Measurements from ENCODE around the gene SLC39A12.
"Not testable (repeated sequence)": the region's sequence is repeated elsewhere in the genome, so short reads cannot be mapped to it uniquely, and the experiment has no call there.

SLC39A12 gene

GRCh38 chr10:17950726-17951125 lies 992 bp upstream of the SLC39A12 start:
- H3K4me1 Mint-ChIP-seq = no peaks in the 10 kb centered on the region
- ATAC-seq = no peak
- H3K27me3 Mint-ChIP-seq = no peaks in the 10 kb centered on the region
- H3K4me3 Mint-ChIP-seq = no peak overlapping the region
- no peak overlapping the region for H3K27ac Mint-ChIP-seq
- no peaks in the 10 kb centered on the region for H3K36me3 Mint-ChIP-seq
- no peaks in the 10 kb centered on the region for H3K9me3 Mint-ChIP-seq

DNA sequence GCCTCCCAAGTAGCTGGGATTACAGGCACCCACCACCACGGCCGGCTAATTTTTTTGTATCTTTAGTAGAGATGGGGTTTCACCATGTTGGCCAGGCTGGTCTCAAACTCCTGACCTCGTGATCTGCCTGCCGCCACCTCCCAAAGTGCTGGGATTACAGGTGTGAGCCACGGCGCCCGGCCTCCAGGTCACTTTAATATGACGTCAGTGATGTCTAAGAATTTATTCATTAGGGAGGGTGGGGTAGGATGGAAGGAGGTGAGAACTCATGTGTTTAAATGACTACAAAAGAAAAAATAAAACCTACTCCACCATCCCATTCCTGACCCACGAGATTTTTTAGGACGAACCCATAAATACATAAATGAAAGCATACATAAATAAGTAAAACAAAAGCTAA lies 2.7 kb downstream of the SLC39A12 start:
- not testable (repeated sequence) for H3K36me3 Mint-ChIP-seq, H3K27ac Mint-ChIP-seq, H3K9me3 Mint-ChIP-seq, H3K27me3 Mint-ChIP-seq, H3K4me3 Mint-ChIP-seq, ATAC-seq, H3K4me1 Mint-ChIP-seq

GRCh38 chr10:17954861-17955260 lies 3.1 kb downstream of the SLC39A12 start:
- no peaks in the 10 kb centered on the region for H3K27me3 Mint-ChIP-seq
- H3K9me3 Mint-ChIP-seq = peaks cover 3% of the 10 kb centered on the region
- no peaks in the 10 kb centered on the region for H3K4me1 Mint-ChIP-seq
- no peaks in the 10 kb centered on the region for H3K36me3 Mint-ChIP-seq
- ATAC-seq = no peak
- H3K27ac Mint-ChIP-seq = no peak overlapping the region
- H3K4me3 Mint-ChIP-seq = no peak overlapping the region

GRCh38 chr10:17958049-17958448 lies 6.3 kb downstream of the SLC39A12 start:
- H3K27ac Mint-ChIP-seq = no peak overlapping the region
- H3K4me1 Mint-ChIP-seq = peaks cover 5% of the 10 kb centered on the region
- no peaks in the 10 kb centered on the region for H3K36me3 Mint-ChIP-seq
- H3K4me3 Mint-ChIP-seq = no peak overlapping the region
- peaks cover 6% of the 10 kb centered on the region for H3K9me3 Mint-ChIP-seq
- no peaks in the 10 kb centered on the region for H3K27me3 Mint-ChIP-seq
- ATAC-seq = no peak

DNA sequence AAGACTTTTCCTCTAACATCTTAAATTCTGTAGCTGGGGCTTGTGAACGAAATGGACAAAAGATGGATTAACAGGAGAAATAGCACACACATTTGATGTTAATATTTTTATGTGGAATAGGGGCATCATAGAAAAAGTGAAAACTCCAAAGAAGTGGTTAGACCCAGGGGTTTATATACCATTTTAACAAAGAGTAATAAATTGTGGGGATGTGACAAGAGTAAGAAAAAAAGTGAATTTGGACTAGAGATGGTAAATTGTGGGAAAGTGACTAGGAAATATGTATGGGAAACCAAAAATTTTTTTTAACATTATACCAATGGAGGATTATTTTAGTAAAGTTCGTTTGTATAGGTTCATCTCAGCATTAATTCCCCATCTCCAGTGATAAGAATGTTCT lies 8.2 kb downstream of the SLC39A12 start:
- no peak overlapping the region for H3K27ac Mint-ChIP-seq
- no peak overlapping the region for H3K4me3 Mint-ChIP-seq

DNA sequence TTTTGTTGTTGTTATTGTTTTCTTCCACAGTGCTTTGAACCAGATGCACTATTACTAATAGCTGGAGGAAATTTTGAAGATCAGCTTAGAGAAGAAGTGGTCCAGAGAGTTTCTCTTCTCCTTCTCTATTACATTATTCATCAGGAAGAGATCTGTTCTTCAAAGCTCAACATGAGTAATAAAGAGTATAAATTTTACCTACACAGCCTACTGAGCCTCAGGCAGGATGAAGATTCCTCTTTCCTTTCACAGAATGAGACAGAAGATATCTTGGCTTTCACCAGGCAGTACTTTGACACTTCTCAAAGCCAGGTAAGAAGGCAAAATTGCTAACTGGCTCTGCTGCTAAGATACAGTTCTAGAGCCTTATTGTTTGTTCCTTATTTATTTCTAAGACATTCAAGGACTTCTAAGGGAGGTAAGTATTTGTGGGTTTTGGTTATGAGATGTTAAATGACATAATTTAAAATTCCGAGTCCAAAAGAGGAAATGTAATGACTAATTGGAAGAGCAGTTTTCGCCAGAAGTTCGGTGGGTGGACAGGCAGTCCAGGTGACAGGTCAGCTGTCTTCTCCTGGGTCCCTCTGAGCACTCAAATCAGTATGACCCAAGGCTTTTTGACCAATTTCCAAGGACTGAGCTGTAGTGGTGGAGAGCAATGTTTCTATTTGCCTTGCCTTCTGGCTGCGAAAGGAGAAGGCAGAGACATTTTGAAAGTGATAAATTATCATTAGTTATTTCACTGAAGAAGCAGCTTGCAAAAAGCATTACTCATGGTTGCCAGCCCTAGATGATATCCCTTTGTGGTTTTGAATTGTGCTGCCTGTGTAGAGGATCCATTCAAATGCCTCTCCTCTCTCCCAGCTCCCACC lies 10.1 kb downstream of the SLC39A12 start:
- ATAC-seq = peak; percentile 48
- Mint-ChIP-seq H3K36me3 (no peaks in the 10 kb centered on the region), H3K27ac (peak overlapping the region; percentile 15), H3K4me3 (no peak overlapping the region), H3K9me3 (peaks cover 6% of the 10 kb centered on the region), H3K4me1 (peaks cover 5% of the 10 kb centered on the region), H3K27me3 (no peaks in the 10 kb centered on the region)

More for the DNA sequence above, 8.2 kb downstream of the SLC39A12 start:
- H3K27me3 Mint-ChIP-seq = no peaks in the 10 kb centered on the region
- H3K4me1 Mint-ChIP-seq = peaks cover 5% of the 10 kb centered on the region
- peaks cover 6% of the 10 kb centered on the region for H3K9me3 Mint-ChIP-seq
- H3K36me3 Mint-ChIP-seq = no peaks in the 10 kb centered on the region
- ATAC-seq = no peak

GRCh38 chr10:17963431-17963830 lies 11.7 kb downstream of the SLC39A12 start:
- Mint-ChIP-seq H3K9me3 (peaks cover 4% of the 10 kb centered on the region), H3K4me1 (peaks cover 5% of the 10 kb centered on the region), H3K36me3 (no peaks in the 10 kb centered on the region), H3K4me3 (no peak overlapping the region), H3K27ac (no peak overlapping the region), H3K27me3 (no peaks in the 10 kb centered on the region)
- no peak for ATAC-seq

DNA sequence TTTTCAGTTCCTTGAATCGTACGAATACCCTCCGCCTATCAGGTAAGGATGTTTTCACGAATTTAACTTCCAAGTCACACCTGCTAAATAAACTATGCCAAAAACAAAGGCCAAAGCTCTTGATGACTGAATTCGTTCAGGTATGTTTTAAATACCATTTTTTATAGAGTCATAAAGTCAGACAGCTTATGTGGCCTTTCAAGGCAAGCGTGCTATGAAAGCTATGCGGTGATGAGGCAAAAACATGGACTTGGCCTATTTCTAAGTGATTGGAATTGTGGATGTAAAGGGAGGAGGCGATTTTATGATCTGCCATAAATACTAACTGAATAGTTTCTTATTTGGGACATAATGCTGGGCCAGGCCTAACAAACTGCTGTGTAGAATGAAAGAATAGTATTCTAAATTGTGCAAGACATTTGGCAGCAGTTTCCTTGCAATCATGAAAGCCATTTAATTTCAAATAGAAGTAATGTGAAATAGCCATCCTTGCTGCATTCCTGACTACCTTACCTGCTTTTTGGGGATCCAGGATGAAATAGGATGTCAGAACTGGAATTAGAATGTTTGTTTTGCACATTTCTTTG lies 14.0 kb downstream of the SLC39A12 start:
- no peak overlapping the region for H3K4me3 Mint-ChIP-seq
- H3K36me3 Mint-ChIP-seq = no peaks in the 10 kb centered on the region
- H3K27ac Mint-ChIP-seq = no peak overlapping the region
- no peaks in the 10 kb centered on the region for H3K27me3 Mint-ChIP-seq
- H3K9me3 Mint-ChIP-seq = peaks cover 21% of the 10 kb centered on the region
- H3K4me1 Mint-ChIP-seq = peaks cover 5% of the 10 kb centered on the region
- no peak for ATAC-seq

DNA sequence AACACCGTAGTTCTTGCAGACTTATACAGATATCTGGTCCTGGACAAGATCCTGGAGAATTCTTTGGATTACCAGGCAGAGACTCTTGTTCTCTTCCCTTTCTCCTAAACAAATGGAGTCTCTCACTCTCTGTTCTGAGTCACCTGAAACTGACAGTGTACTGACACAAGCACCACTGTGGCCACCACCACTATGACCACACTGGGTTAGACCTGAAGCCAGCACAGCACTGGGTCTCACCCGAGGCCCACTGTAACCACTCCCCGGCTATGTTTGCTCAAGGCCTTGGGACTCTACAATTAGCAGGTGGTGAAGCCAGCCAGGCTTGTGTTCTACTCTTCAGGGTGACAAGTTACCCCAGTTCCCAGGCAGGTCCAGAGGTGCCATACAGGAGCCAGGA lies 22.8 kb downstream of the SLC39A12 start:
- H3K27ac Mint-ChIP-seq = no peak overlapping the region
- ATAC-seq = no peak

GRCh38 chr10:17980846-17981565 lies 29.3 kb downstream of the SLC39A12 start:
- no peak for ATAC-seq
- Mint-ChIP-seq H3K27me3 (no peaks in the 10 kb centered on the region), H3K4me3 (no peak overlapping the region), H3K27ac (no peak overlapping the region), H3K36me3 (no peaks in the 10 kb centered on the region), H3K9me3 (no peaks in the 10 kb centered on the region), H3K4me1 (no peaks in the 10 kb centered on the region)

More for the DNA sequence above, 22.8 kb downstream of the SLC39A12 start:
- H3K27me3 Mint-ChIP-seq = no peaks in the 10 kb centered on the region
- H3K4me1 Mint-ChIP-seq = no peaks in the 10 kb centered on the region
- peaks cover 16% of the 10 kb centered on the region for H3K9me3 Mint-ChIP-seq
- no peaks in the 10 kb centered on the region for H3K36me3 Mint-ChIP-seq
- H3K4me3 Mint-ChIP-seq = no peak overlapping the region

DNA sequence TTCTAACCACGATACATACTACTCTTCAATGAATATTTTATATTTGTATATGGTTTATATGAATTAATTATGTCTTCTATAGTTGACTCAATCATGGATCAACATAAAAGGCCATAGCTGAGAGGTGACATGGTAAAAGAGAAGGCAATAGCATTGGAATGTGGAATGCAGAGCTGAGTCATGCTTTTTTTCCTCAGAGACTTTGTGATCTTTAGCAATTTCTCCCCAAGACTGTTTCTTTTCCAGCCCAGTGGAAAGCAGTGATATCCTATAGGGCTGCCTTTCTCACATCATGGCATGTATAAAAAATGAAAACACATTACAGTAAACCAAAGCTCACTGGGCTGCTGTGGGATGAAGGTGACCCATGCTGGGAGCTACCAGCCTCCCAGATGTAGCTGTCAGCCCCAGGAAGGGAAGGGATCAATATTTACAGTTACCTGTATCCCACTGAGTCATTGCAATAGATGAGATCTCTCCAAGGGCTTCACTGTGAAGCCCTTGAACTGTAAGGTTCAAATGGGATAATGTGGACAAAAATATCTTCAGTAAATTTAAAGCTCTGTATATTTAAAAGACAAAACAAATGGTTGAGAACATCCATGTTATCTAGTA lies 30.2 kb downstream of the SLC39A12 start:
- H3K36me3 Mint-ChIP-seq = no peaks in the 10 kb centered on the region
- no peak overlapping the region for H3K4me3 Mint-ChIP-seq
- no peaks in the 10 kb centered on the region for H3K27me3 Mint-ChIP-seq
- H3K4me1 Mint-ChIP-seq = no peaks in the 10 kb centered on the region
- no peaks in the 10 kb centered on the region for H3K9me3 Mint-ChIP-seq
- no peak overlapping the region for H3K27ac Mint-ChIP-seq
- ATAC-seq = no peak

- ATAC-seq = peak; percentile 39
- Mint-ChIP-seq H3K27ac (no peak overlapping the region), H3K9me3 (peaks cover 4% of the 10 kb centered on the region), H3K27me3 (no peaks in the 10 kb centered on the region), H3K36me3 (no peaks in the 10 kb centered on the region), H3K4me1 (peaks cover 2% of the 10 kb centered on the region), H3K4me3 (no peak overlapping the region)
Observed at GRCh38 chr10:17984056-17984455, 32.3 kb downstream of the SLC39A12 start.

- Mint-ChIP-seq H3K4me1 (peaks cover 7% of the 10 kb centered on the region), H3K36me3 (no peaks in the 10 kb centered on the region), H3K27me3 (no peaks in the 10 kb centered on the region), H3K9me3 (peaks cover 4% of the 10 kb centered on the region), H3K4me3 (no peak overlapping the region), H3K27ac (no peak overlapping the region)
- ATAC-seq = no peak
Observed at GRCh38 chr10:17984563-17984962, 32.8 kb downstream of the SLC39A12 start.

- Mint-ChIP-seq H3K4me1 (peaks cover 11% of the 10 kb centered on the region), H3K27me3 (no peaks in the 10 kb centered on the region), H3K36me3 (no peaks in the 10 kb centered on the region), H3K9me3 (peaks cover 4% of the 10 kb centered on the region), H3K4me3 (no peak overlapping the region), H3K27ac (peak overlapping the region; percentile 75)
- peak; percentile 79 for ATAC-seq
Observed at GRCh38 chr10:17989908-17990767, 38.4 kb downstream of the SLC39A12 start.
